Esophagus muscularis mucosa (tissue), 4 donors: Measurements from ENCODE around the gene LARP4B.

Source experiments
- EP300 ChIP-seq: sonication (generic); formaldehyde crosslinking; IDR thresholded peaks from one replicate; pipeline ENCODE4 v1.6.1; 2017; ENCODE audit warnings: antibody characterized with exemption
- POLR2A ChIP-seq: fragments of 450-650 bp; IDR thresholded peaks from one replicate; pipeline ENCODE4 v1.6.1; 2017; ENCODE audit warnings: antibody characterized with exemption, moderate library complexity, mild to moderate bottlenecking, low read depth
- POLR2AphosphoS5 ChIP-seq, 2 donors: sonication (generic); formaldehyde crosslinking; IDR thresholded peaks; one replicate each; pipeline ENCODE4 v1.6.1; 2017; ENCODE audit warnings: antibody characterized with exemption in 2 of 2
- TF ChIP-seq, protein P1 (sequence below), 3 experiments: fragments of 200-600 bp in 2 of 3; fragments of 450-650 bp in 1 of 3; sonication (generic) in 2 of 3; IDR thresholded peaks; one replicate each; pipeline ENCODE4 v1.5.1; 2017 to 2019; ENCODE audit warnings: antibody characterized with exemption in 3 of 3, mild to moderate bottlenecking in 2 of 3, moderate library complexity in 1 of 3

DNA sequence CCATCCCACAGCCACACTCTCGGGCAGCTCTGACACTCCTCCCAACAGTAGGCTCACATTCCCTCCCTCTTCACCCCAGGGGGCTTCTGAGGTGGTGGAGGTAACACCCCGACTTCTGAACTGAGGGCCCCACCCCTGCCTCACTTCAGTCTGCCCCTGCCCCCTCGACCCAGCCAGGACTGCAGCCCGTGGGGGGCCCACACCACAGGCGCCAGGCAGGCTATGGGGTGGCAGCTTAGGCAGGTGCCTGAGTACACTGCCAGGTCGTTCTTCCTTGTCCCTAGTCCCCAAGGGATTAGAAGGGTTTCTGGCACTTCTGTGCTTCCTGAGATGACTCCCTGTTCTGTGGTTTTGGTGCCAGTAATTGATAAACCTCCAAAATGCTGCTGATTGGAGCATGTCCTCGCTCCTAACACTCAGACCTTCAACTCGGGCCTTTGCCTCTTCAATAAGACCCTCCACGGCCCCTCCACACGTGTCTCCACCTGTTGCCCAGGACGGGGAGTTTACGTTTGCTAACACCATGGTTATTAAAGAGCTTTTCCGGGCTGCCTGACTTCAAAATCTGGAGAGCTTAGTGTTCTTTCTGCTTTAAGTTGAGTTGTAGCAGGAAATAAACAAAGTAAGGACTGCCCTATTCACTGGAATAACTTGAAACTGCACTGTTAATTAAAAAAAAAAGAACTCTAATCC lies 23.8 kb upstream of the LARP4B start:
- TF ChIP-seq, protein P1, sequence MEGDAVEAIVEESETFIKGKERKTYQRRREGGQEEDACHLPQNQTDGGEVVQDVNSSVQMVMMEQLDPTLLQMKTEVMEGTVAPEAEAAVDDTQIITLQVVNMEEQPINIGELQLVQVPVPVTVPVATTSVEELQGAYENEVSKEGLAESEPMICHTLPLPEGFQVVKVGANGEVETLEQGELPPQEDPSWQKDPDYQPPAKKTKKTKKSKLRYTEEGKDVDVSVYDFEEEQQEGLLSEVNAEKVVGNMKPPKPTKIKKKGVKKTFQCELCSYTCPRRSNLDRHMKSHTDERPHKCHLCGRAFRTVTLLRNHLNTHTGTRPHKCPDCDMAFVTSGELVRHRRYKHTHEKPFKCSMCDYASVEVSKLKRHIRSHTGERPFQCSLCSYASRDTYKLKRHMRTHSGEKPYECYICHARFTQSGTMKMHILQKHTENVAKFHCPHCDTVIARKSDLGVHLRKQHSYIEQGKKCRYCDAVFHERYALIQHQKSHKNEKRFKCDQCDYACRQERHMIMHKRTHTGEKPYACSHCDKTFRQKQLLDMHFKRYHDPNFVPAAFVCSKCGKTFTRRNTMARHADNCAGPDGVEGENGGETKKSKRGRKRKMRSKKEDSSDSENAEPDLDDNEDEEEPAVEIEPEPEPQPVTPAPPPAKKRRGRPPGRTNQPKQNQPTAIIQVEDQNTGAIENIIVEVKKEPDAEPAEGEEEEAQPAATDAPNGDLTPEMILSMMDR (IDR thresholded peaks at IDR 0.05) = no peak
- TF ChIP-seq EP300 = no peak
- no peak for TF ChIP-seq POLR2A
- TF ChIP-seq POLR2AphosphoS5 (IDR thresholded peaks at IDR 0.05) = no peak
